ENCODE results near the gene PDZD8. TPM values are rescaled to one million over a fixed set of nuclear protein-coding genes. Genes with fewer than 3 reads are reported as not detected.
"Not testable (repeated sequence)": the region's sequence is repeated elsewhere in the genome, so short reads cannot be mapped to it uniquely, and the experiment has no call there.

PDZD8 gene
- total RNA-seq, 1 donor from 2014 or later, result 23.2 TPM

- DNase-seq (ENCODE audit: extremely low read depth, low read depth, low spot score), result no peak
Measured at GRCh38 chr10:117257721-117258120, 117.5 kb downstream of the PDZD8 start.

GRCh38 chr10:117256910-117257309 is 118.3 kb downstream of the PDZD8 start:
- no peak for DNase-seq (ENCODE audit: extremely low read depth, low read depth, low spot score)

- no peak for DNase-seq (ENCODE audit: extremely low read depth, low read depth, low spot score)
Measured at GRCh38 chr10:117255835-117256460, 119.3 kb downstream of the PDZD8 start.

GRCh38 chr10:117254774-117255735 is 120.2 kb downstream of the PDZD8 start:
- DNase-seq (ENCODE audit: extremely low read depth, low read depth, low spot score), result no peak

GRCh38 chr10:117254338-117254737 is 120.9 kb downstream of the PDZD8 start:
- no peak for DNase-seq (ENCODE audit: extremely low read depth, low read depth, low spot score)

GRCh38 chr10:117253908-117254307 is 121.3 kb downstream of the PDZD8 start:
- no peak for DNase-seq (ENCODE audit: extremely low read depth, low read depth, low spot score)

- DNase-seq (ENCODE audit: extremely low read depth, low read depth, low spot score), result no peak
Measured at GRCh38 chr10:117250411-117250810, 124.8 kb downstream of the PDZD8 start.

GRCh38 chr10:117249493-117250093 is 125.6 kb downstream of the PDZD8 start:
- no peak for DNase-seq (ENCODE audit: extremely low read depth, low read depth, low spot score)

- no peak for DNase-seq (ENCODE audit: extremely low read depth, low read depth, low spot score)
Measured at GRCh38 chr10:117248750-117249465, 126.3 kb downstream of the PDZD8 start.

- no peak for DNase-seq (ENCODE audit: extremely low read depth, low read depth, low spot score)
Measured at GRCh38 chr10:117246997-117247671, 128.1 kb downstream of the PDZD8 start.

- DNase-seq (ENCODE audit: extremely low read depth, low read depth, low spot score), result no peak
Measured at GRCh38 chr10:117242463-117242832, 132.8 kb downstream of the PDZD8 start.

- no peak for DNase-seq (ENCODE audit: extremely low read depth, low read depth, low spot score)
Measured at GRCh38 chr10:117241541-117242462, 133.4 kb downstream of the PDZD8 start.

GRCh38 chr10:117240621-117241529 is 134.4 kb downstream of the PDZD8 start, which contains the start of gene SLC18A2:
Gene SLC18A2, plus strand, starts transcription at chr10:117241114. Its CDS starts 580 bp downstream, at chr10:117241694.
- DNase-seq (ENCODE audit: extremely low read depth, low read depth, low spot score), result no peak

- no peak for DNase-seq (ENCODE audit: extremely low read depth, low read depth, low spot score)
Measured at GRCh38 chr10:117239721-117240620, 135.3 kb downstream of the PDZD8 start.

GRCh38 chr10:117239051-117239450 is 136.2 kb downstream of the PDZD8 start:
- no peak for DNase-seq (ENCODE audit: extremely low read depth, low read depth, low spot score)

- DNase-seq (ENCODE audit: extremely low read depth, low read depth, low spot score), result no peak
Measured at GRCh38 chr10:117237401-117237991, 137.7 kb downstream of the PDZD8 start.

GRCh38 chr10:117230107-117230506 is 145.1 kb downstream of the PDZD8 start:
- DNase-seq (ENCODE audit: extremely low read depth, low read depth, low spot score), result not testable (repeated sequence)

All from glomerular endothelial cell (primary cell).